HK-2 (cell line): Measurements from ENCODE around the gene CS.
A peak's percentile ranks its signal among the peaks of the same experiment; 100 is the strongest.
"Not testable (repeated sequence)": the region's sequence is repeated elsewhere in the genome, so short reads cannot be mapped to it uniquely, and the experiment has no call there.

Experiments used
- DNase-seq: peaks from one replicate; pipeline ENCODE4 v3.0.0-alpha.2; 2018; ENCODE audit not compliant: unreplicated experiment

Gene CS

GRCh38 chr12:56321027-56321426, 20.9 kb upstream of the CS start:
- DNase-seq = no peak

GRCh38 chr12:56317675-56318074, 17.5 kb upstream of the CS start:
- no peak for DNase-seq

GRCh38 chr12:56315622-56316473, 15.7 kb upstream of the CS start, which contains the start of gene CNPY2:
Gene CNPY2, minus strand, starts transcription at chr12:56315988. Its CDS starts 771 bp downstream, at chr12:56315217.
- peak; percentile 99 for DNase-seq

- no peak for DNase-seq
Observed at GRCh38 chr12:56315249-56315621, 15.1 kb upstream of the CS start.

GRCh38 chr12:56311003-56311402, 10.9 kb upstream of the CS start:
- DNase-seq = no peak

GRCh38 chr12:56308714-56309113, 8.6 kb upstream of the CS start:
- no peak for DNase-seq

- no peak for DNase-seq
Observed at GRCh38 chr12:56307221-56307965, 7.3 kb upstream of the CS start.

GRCh38 chr12:56304872-56305590, 4.9 kb upstream of the CS start:
- no peak for DNase-seq

GRCh38 chr12:56304276-56304675, 4.1 kb upstream of the CS start:
- no peak for DNase-seq

GRCh38 chr12:56300644-56301464, 724 bp upstream of the CS start:
- DNase-seq = no peak

GRCh38 chr12:56299308-56299852, 750 bp downstream of the CS start:
- no peak for DNase-seq

- DNase-seq = no peak
Observed at GRCh38 chr12:56298828-56299227, 1.3 kb downstream of the CS start.

GRCh38 chr12:56297400-56297799, 2.7 kb downstream of the CS start:
- DNase-seq = no peak

GRCh38 chr12:56296295-56296694, 3.8 kb downstream of the CS start:
- no peak for DNase-seq

GRCh38 chr12:56293795-56294194, 6.3 kb downstream of the CS start:
- DNase-seq = no peak

GRCh38 chr12:56288705-56289387, 11.3 kb downstream of the CS start:
- no peak for DNase-seq

GRCh38 chr12:56286044-56286830, 13.9 kb downstream of the CS start:
- no peak for DNase-seq

GRCh38 chr12:56284263-56284662, 15.9 kb downstream of the CS start:
- DNase-seq = not testable (repeated sequence)

- no peak for DNase-seq
Observed at GRCh38 chr12:56282579-56282978, 17.6 kb downstream of the CS start.

GRCh38 chr12:56282030-56282429, 18.1 kb downstream of the CS start:
- no peak for DNase-seq
